DOHH2 (cell line): ENCODE measurements around the gene CHN2.

Source experiments
- H3F3A ChIP-seq: fragments of 200-600 bp; sonication (generic), shearing (Covaris generic); 2 replicates; pipeline ENCODE4 v1.6.0; 2016; ENCODE audit warnings: antibody characterized with exemption, mild to moderate bottlenecking; ENCODE audit not compliant: control insufficient read depth, insufficient read depth
- H3K27ac ChIP-seq: fragments of 200-600 bp; sonication (generic); 2 replicates; pipeline ENCODE4 v1.5.1; 2014; ENCODE audit warnings: low read depth, mild to moderate bottlenecking, low read length, moderate library complexity
- H3K27me3 ChIP-seq: fragments of 200-600 bp; sonication (generic); 2 replicates; pipeline ENCODE4 v1.6.1; 2014; ENCODE audit warnings: mild to moderate bottlenecking, low read length, mixed read lengths; ENCODE audit not compliant: control insufficient read depth
- H3K36me3 ChIP-seq: fragments of 200-600 bp; sonication (generic); 2 replicates; pipeline ENCODE4 v1.6.1; 2014; ENCODE audit warnings: mild to moderate bottlenecking, low read length, moderate library complexity, mixed read lengths; ENCODE audit not compliant: control insufficient read depth
- H3K4me1 ChIP-seq: fragments of 200-600 bp; sonication (generic); 2 replicates; pipeline ENCODE4 v1.6.1; 2014; ENCODE audit warnings: mild to moderate bottlenecking, low read length, mixed read lengths; ENCODE audit not compliant: control insufficient read depth
- H3K4me2 ChIP-seq: fragments of 200-600 bp; sonication (generic); 2 replicates; pipeline ENCODE4 v1.6.0; 2014; ENCODE audit warnings: mild to moderate bottlenecking, low read length, moderate library complexity
- H3K4me3 ChIP-seq: fragments of 200-600 bp; sonication (generic); 2 replicates; pipeline ENCODE4 v1.5.1; 2014; ENCODE audit warnings: mild to moderate bottlenecking, low read length, mixed read lengths
- H3K79me2 ChIP-seq: fragments of 200-600 bp; sonication (generic); 2 replicates; pipeline ENCODE4 v1.6.1; 2014; ENCODE audit warnings: mild to moderate bottlenecking, low read length, mixed read lengths; ENCODE audit not compliant: control insufficient read depth
- H3K9me2 ChIP-seq: fragments of 200-600 bp; sonication (generic); replicated peaks from 2 replicates; pipeline ENCODE4 v1.6.1; 2014; ENCODE audit warnings: mild to moderate bottlenecking, low read length, mixed read lengths; ENCODE audit not compliant: control insufficient read depth
- H3K9me3 ChIP-seq: fragments of 200-600 bp; sonication (generic); 2 replicates; pipeline ENCODE4 v1.6.1; 2014; ENCODE audit warnings: antibody characterized with exemption, low read length, mixed read lengths; ENCODE audit not compliant: control insufficient read depth, insufficient read depth
- H4K20me1 ChIP-seq: fragments of 200-600 bp; sonication (generic); 2 replicates; pipeline ENCODE4 v1.6.0; 2014; ENCODE audit warnings: low read depth, mild to moderate bottlenecking, antibody characterized with exemption, low read length, moderate library complexity; ENCODE audit not compliant: control insufficient read depth, insufficient read depth
- EZH2phosphoT487 ChIP-seq: fragments of 200-600 bp; sonication (generic); IDR thresholded peaks from 2 replicates; pipeline ENCODE4 v1.6.1; 2017; ENCODE audit warnings: borderline replicate concordance, mild to moderate bottlenecking, antibody characterized with exemption, low read length, moderate library complexity, mixed read lengths
- TF ChIP-seq, protein P1 (sequence below): fragments of 200-600 bp; sonication (generic); IDR thresholded peaks from one replicate; pipeline ENCODE4 v1.5.1; 2014; ENCODE audit warnings: antibody characterized with exemption, mild to moderate bottlenecking, low read depth, low read length; ENCODE audit not compliant: poor library complexity, severe bottlenecking

The CHN2 gene

DNA sequence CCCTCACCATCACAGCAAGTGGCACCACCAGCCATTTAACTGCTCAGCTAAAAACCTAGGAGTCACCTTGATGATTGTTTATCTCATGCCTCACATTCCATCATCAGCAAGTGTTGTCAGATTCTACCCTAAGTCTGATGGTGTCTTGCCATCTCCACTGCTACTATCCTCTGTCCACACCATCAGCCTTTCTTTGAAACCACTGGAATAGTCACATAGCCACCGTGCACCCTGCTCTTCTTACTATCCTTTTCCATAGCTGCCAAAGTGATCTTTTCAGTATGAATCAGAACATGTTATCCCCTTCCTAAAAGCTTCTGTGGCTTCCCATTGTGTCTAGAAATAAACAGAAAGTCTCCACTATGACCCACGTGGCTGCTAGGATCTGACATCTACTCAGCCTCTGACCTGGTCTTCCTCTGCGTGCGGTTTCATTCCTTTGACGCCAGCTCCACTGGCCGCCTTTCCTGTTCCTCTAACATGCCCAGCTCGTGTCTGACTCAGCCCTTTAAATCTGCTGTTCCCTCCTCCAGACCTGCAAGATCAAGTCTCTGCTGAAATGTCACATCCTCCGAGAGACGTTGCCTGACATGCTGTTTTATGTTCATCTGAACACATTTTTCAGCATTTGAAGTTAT is 16.5 kb upstream of the CHN2 start:
- no peak overlapping the region for H3K27ac ChIP-seq
- H3K9me3 ChIP-seq = no peaks in the 10 kb centered on the region
- H3K36me3 ChIP-seq = no peaks in the 10 kb centered on the region
- no peak overlapping the region for H3K4me3 ChIP-seq
- no peaks in the 10 kb centered on the region for H3K27me3 ChIP-seq
- no peak for TF ChIP-seq EZH2phosphoT487
- TF ChIP-seq, protein P1, sequence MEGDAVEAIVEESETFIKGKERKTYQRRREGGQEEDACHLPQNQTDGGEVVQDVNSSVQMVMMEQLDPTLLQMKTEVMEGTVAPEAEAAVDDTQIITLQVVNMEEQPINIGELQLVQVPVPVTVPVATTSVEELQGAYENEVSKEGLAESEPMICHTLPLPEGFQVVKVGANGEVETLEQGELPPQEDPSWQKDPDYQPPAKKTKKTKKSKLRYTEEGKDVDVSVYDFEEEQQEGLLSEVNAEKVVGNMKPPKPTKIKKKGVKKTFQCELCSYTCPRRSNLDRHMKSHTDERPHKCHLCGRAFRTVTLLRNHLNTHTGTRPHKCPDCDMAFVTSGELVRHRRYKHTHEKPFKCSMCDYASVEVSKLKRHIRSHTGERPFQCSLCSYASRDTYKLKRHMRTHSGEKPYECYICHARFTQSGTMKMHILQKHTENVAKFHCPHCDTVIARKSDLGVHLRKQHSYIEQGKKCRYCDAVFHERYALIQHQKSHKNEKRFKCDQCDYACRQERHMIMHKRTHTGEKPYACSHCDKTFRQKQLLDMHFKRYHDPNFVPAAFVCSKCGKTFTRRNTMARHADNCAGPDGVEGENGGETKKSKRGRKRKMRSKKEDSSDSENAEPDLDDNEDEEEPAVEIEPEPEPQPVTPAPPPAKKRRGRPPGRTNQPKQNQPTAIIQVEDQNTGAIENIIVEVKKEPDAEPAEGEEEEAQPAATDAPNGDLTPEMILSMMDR = no peak
- no peaks in the 10 kb centered on the region for H3K79me2 ChIP-seq
- H3F3A ChIP-seq = no peaks in the 10 kb centered on the region
- H3K4me1 ChIP-seq = no peaks in the 10 kb centered on the region
- no peak overlapping the region for H3K4me2 ChIP-seq
- H4K20me1 ChIP-seq = no peaks in the 10 kb centered on the region
- no peaks in the 10 kb centered on the region for H3K9me2 ChIP-seq

DNA sequence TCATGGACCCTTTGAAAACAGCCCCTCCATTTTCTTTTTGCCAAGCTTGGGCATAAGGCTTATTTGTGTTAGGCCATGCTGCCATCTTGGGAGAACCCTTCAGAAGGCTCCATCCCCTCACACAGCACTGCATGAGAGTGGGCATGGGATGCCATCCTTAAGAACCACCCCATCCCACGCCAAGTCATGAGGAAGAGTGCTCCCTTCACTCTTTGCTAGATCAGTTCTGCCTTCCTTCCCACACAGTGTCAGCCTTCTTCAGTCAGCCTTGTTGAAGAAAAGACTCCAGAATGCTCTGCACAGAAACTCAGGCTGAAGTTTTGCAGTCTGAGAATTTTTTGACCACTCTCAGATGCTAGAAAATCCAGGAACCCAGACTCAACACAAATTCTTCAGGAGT is 15.5 kb upstream of the CHN2 start:
- no peaks in the 10 kb centered on the region for H3K9me3 ChIP-seq
- no peaks in the 10 kb centered on the region for H4K20me1 ChIP-seq
- no peak overlapping the region for H3K4me3 ChIP-seq

DNA sequence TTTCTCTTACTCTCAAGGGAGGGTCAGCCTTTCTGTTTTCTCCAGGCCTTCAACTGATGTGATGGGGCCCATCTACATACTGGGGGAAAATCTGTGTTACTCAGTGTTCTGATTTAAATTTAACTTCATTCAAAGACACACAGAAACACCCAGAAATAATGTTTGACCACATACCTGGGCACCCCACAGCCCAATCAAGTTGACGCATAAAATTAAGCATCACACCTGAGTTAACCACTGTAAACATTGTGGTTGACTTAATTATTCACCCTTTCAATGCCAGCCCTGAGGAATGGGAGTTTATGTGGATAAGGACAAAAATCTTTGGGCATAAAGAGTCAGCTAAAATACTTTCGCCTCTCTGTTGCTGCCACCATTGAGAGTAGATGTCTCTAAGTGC is 10.0 kb upstream of the CHN2 start:
- H3K4me1 ChIP-seq = no peaks in the 10 kb centered on the region
- no peaks in the 10 kb centered on the region for H3K27me3 ChIP-seq
- no peak for TF ChIP-seq EZH2phosphoT487
- TF ChIP-seq, protein P1 = no peak
- H3F3A ChIP-seq = no peaks in the 10 kb centered on the region
- H3K4me3 ChIP-seq = no peak overlapping the region
- no peaks in the 10 kb centered on the region for H3K79me2 ChIP-seq
- H4K20me1 ChIP-seq = no peaks in the 10 kb centered on the region
- no peak overlapping the region for H3K4me2 ChIP-seq
- H3K27ac ChIP-seq = no peak overlapping the region
- H3K36me3 ChIP-seq = no peaks in the 10 kb centered on the region
- no peaks in the 10 kb centered on the region for H3K9me2 ChIP-seq
- no peaks in the 10 kb centered on the region for H3K9me3 ChIP-seq

More for the DNA sequence above, 15.5 kb upstream of the CHN2 start:
- Histone ChIP-seq H3K27ac (no peak overlapping the region), H3K9me2 (no peaks in the 10 kb centered on the region), H3K4me2 (no peak overlapping the region), H3K36me3 (no peaks in the 10 kb centered on the region), H3K27me3 (no peaks in the 10 kb centered on the region), H3F3A (no peaks in the 10 kb centered on the region), H3K4me1 (no peaks in the 10 kb centered on the region), H3K79me2 (no peaks in the 10 kb centered on the region)
- TF ChIP-seq, protein P1 = no peak
- no peak for TF ChIP-seq EZH2phosphoT487
